ENCODE data around the gene IFT88.

DNA sequence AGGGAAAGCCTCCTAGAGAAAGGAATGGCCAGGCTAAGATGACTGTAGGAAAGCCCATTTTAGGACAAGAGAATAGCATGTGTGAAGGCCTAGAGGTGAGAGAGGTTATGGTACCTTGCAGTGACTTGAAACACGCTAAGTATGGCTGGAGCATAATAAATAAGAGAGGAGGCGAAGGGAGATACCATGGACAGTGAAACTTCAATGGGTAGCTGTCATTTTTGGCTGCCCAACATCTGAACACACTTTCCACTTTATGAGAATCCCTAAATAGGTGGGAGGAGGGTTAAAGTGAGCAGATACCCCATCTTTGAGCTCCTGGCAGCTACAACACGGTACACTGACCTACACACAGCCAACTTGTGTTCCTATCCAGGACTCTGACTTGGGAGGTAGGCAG lies 8.0 kb upstream of the IFT88 start:
- TF ChIP-seq, protein P1, sequence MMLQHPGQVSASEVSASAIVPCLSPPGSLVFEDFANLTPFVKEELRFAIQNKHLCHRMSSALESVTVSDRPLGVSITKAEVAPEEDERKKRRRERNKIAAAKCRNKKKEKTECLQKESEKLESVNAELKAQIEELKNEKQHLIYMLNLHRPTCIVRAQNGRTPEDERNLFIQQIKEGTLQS (IDR thresholded peaks at IDR 0.05; ENCODE audit: insufficient read depth, low read depth, low read length): no peak
- TF ChIP-seq, protein P2, sequence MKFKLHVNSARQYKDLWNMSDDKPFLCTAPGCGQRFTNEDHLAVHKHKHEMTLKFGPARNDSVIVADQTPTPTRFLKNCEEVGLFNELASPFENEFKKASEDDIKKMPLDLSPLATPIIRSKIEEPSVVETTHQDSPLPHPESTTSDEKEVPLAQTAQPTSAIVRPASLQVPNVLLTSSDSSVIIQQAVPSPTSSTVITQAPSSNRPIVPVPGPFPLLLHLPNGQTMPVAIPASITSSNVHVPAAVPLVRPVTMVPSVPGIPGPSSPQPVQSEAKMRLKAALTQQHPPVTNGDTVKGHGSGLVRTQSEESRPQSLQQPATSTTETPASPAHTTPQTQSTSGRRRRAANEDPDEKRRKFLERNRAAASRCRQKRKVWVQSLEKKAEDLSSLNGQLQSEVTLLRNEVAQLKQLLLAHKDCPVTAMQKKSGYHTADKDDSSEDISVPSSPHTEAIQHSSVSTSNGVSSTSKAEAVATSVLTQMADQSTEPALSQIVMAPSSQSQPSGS (IDR thresholded peaks at IDR 0.05; ENCODE audit: low read length): no peak
- TF ChIP-seq, protein P3, sequence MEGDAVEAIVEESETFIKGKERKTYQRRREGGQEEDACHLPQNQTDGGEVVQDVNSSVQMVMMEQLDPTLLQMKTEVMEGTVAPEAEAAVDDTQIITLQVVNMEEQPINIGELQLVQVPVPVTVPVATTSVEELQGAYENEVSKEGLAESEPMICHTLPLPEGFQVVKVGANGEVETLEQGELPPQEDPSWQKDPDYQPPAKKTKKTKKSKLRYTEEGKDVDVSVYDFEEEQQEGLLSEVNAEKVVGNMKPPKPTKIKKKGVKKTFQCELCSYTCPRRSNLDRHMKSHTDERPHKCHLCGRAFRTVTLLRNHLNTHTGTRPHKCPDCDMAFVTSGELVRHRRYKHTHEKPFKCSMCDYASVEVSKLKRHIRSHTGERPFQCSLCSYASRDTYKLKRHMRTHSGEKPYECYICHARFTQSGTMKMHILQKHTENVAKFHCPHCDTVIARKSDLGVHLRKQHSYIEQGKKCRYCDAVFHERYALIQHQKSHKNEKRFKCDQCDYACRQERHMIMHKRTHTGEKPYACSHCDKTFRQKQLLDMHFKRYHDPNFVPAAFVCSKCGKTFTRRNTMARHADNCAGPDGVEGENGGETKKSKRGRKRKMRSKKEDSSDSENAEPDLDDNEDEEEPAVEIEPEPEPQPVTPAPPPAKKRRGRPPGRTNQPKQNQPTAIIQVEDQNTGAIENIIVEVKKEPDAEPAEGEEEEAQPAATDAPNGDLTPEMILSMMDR (IDR thresholded peaks at IDR 0.05; ENCODE audit: control extremely low read depth in 1 of 3, insufficient read depth in 1 of 3, low read depth in 1 of 3, low read length in 3 of 3): no peak
- TF ChIP-seq EZH2 (IDR thresholded peaks at IDR 0.05; ENCODE audit: low read depth, low read length, severe bottlenecking) (no peak), JUN (IDR thresholded peaks at IDR 0.05; ENCODE audit: low read depth, low read length) (no peak)

Data from H1 (cell line).